HG02943 (cell line): ENCODE results near the gene OR2T1.
"Not testable (repeated sequence)": the region's sequence is repeated elsewhere in the genome, so short reads cannot be mapped to it uniquely, and the experiment has no call there.

Experiments used
- ATAC-seq: cut with Tn5 transposase; IDR thresholded peaks from one replicate; pipeline ENCODE4 v1.9.1; 2021; ENCODE audit warnings: mild to moderate bottlenecking, low read depth, moderate library complexity; ENCODE audit not compliant: unreplicated experiment

OR2T1 gene

GRCh38 chr1:248433811-248434415 lies 31.1 kb downstream of the OR2T1 start:
- ATAC-seq = not testable (repeated sequence)

GRCh38 chr1:248434913-248435312 lies 32.1 kb downstream of the OR2T1 start:
- not testable (repeated sequence) for ATAC-seq

- not testable (repeated sequence) for ATAC-seq
These were observed 33.5 kb downstream of the OR2T1 start for GRCh38 chr1:248436303-248436702.

- not testable (repeated sequence) for ATAC-seq
These were observed 35.8 kb downstream of the OR2T1 start for GRCh38 chr1:248438668-248439067.

- not testable (repeated sequence) for ATAC-seq
These were observed 36.4 kb downstream of the OR2T1 start for GRCh38 chr1:248439283-248439682.

GRCh38 chr1:248442500-248443277 lies 39.8 kb downstream of the OR2T1 start:
- ATAC-seq = not testable (repeated sequence)

GRCh38 chr1:248444603-248445002 lies 41.8 kb downstream of the OR2T1 start:
- ATAC-seq = not testable (repeated sequence)

GRCh38 chr1:248445399-248445798 lies 42.6 kb downstream of the OR2T1 start, which contains the start of gene OR2T2:
TSS of gene OR2T2 (plus strand) at chr1:248445637. CDS start at chr1:248452798, 7,161 bp downstream.
- ATAC-seq = not testable (repeated sequence)

- ATAC-seq = peak; percentile 56
These were observed 45.7 kb downstream of the OR2T1 start for GRCh38 chr1:248448409-248449074.

GRCh38 chr1:248449821-248450465 lies 47.1 kb downstream of the OR2T1 start:
- not testable (repeated sequence) for ATAC-seq

- peak; percentile 49 for ATAC-seq
These were observed 47.8 kb downstream of the OR2T1 start for GRCh38 chr1:248450466-248451145.

GRCh38 chr1:248453619-248454018 lies 50.8 kb downstream of the OR2T1 start:
- not testable (repeated sequence) for ATAC-seq

- ATAC-seq = not testable (repeated sequence)
These were observed 52.2 kb downstream of the OR2T1 start for GRCh38 chr1:248455045-248455444.

- not testable (repeated sequence) for ATAC-seq
These were observed 53.8 kb downstream of the OR2T1 start for GRCh38 chr1:248456635-248457034.
